ENCODE measurements around the gene STRBP.

STRBP gene

GRCh38 chr9:123121457-123121856, 146.9 kb downstream of the STRBP start:
- DNase-seq = no peak

- no peak for DNase-seq
Observed at GRCh38 chr9:123120953-123121352, 147.4 kb downstream of the STRBP start.

- DNase-seq = no peak
Observed at GRCh38 chr9:123120131-123120530, 148.3 kb downstream of the STRBP start.

- DNase-seq = no peak
Observed at GRCh38 chr9:123119566-123119965, 148.8 kb downstream of the STRBP start.

- DNase-seq = no peak
Observed at GRCh38 chr9:123116036-123116435, 152.3 kb downstream of the STRBP start.

GRCh38 chr9:123115146-123115913, 153.1 kb downstream of the STRBP start:
- DNase-seq = no peak

GRCh38 chr9:123113185-123113584, 155.2 kb downstream of the STRBP start:
- DNase-seq = no peak

GRCh38 chr9:123112015-123112975, 156.1 kb downstream of the STRBP start:
- DNase-seq = no peak

- no peak for DNase-seq
Observed at GRCh38 chr9:123111427-123112014, 156.9 kb downstream of the STRBP start.

GRCh38 chr9:123109540-123110279, 158.7 kb downstream of the STRBP start:
- DNase-seq = no peak

- no peak for DNase-seq
Observed at GRCh38 chr9:123108976-123109375, 159.4 kb downstream of the STRBP start.

- DNase-seq = no peak
Observed at GRCh38 chr9:123107639-123108285, 160.6 kb downstream of the STRBP start.

- DNase-seq = no peak
Observed at GRCh38 chr9:123105490-123105889, 162.9 kb downstream of the STRBP start.

GRCh38 chr9:123104807-123105206, 163.6 kb downstream of the STRBP start:
- no peak for DNase-seq

- no peak for DNase-seq
Observed at GRCh38 chr9:123102375-123103113, 165.8 kb downstream of the STRBP start.

- DNase-seq = no peak
Observed at GRCh38 chr9:123099548-123099947, 168.8 kb downstream of the STRBP start.

- DNase-seq = no peak
Observed at GRCh38 chr9:123099042-123099441, 169.3 kb downstream of the STRBP start.

- DNase-seq = no peak
Observed at GRCh38 chr9:123098096-123098459, 170.3 kb downstream of the STRBP start.

GRCh38 chr9:123097430-123098095, 170.8 kb downstream of the STRBP start:
- DNase-seq = no peak

- DNase-seq = no peak
Observed at GRCh38 chr9:123096987-123097386, 171.4 kb downstream of the STRBP start.

GRCh38 chr9:123093141-123093540, 175.2 kb downstream of the STRBP start:
- DNase-seq = no peak
